Gastrocnemius medialis (tissue), 4 donors: Measurements from ENCODE around the gene UCK2.

ENCODE experiments used
- POLR2A ChIP-seq, 2 donors: fragments of 450-650 bp; IDR thresholded peaks; one replicate each; pipeline ENCODE4 v1.6.1; 2017; ENCODE audit warnings: antibody characterized with exemption in 2 of 2, mild to moderate bottlenecking in 2 of 2, moderate library complexity in 2 of 2
- TF ChIP-seq, protein P1 (sequence below), 5 experiments: fragments of 450-650 bp in 3 of 5; fragments of 200-600 bp in 2 of 5; sonication (generic) in 2 of 5; IDR thresholded peaks in 4 of 5; conservative IDR thresholded peaks in 1 of 5; 1 replicate in 4 of 5; 2 replicates in 1 of 5; pipeline ENCODE4 v1.5.1; 2016 to 2019; ENCODE audit warnings: antibody characterized with exemption in 5 of 5, mild to moderate bottlenecking in 3 of 5, moderate library complexity in 3 of 5

DNA sequence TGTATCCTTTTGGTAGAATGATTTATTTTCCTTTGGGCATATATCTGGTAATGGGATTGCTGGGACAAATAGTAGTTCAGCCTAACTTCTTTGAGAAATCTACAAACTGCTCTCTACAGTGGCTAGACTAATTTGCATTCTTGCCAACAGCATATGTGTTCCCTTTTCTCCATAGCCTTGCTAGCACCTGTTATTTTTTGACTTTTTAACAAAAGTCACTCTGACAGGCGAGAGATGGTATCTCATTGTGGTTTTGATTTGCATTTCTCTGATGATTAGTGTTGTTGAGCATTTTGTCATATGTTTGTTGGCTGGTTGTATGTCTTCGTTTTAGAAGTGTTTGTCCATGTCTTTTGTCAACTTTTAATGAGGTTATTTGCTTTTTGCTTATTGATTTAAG lies 99.8 kb downstream of the UCK2 start:
- no peak for TF ChIP-seq POLR2A (IDR thresholded peaks at IDR 0.05)
- TF ChIP-seq, protein P1, sequence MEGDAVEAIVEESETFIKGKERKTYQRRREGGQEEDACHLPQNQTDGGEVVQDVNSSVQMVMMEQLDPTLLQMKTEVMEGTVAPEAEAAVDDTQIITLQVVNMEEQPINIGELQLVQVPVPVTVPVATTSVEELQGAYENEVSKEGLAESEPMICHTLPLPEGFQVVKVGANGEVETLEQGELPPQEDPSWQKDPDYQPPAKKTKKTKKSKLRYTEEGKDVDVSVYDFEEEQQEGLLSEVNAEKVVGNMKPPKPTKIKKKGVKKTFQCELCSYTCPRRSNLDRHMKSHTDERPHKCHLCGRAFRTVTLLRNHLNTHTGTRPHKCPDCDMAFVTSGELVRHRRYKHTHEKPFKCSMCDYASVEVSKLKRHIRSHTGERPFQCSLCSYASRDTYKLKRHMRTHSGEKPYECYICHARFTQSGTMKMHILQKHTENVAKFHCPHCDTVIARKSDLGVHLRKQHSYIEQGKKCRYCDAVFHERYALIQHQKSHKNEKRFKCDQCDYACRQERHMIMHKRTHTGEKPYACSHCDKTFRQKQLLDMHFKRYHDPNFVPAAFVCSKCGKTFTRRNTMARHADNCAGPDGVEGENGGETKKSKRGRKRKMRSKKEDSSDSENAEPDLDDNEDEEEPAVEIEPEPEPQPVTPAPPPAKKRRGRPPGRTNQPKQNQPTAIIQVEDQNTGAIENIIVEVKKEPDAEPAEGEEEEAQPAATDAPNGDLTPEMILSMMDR (IDR thresholded peaks at IDR 0.05 in 4 of 5, conservative IDR thresholded peaks at IDR 0.05 in 1 of 5) = no peak
